HepG2 (cell line): ENCODE measurements around the gene NFX1. TPM values are rescaled to one million over a fixed set of nuclear protein-coding genes. Genes with fewer than 3 reads are reported as not detected.

ENCODE experiments used
- ARNT2 ChIP-seq: sonication (generic); formaldehyde crosslinking; IDR thresholded peaks from 2 replicates; pipeline ENCODE4 v1.8.0; 2022; ENCODE audit warnings: mild to moderate bottlenecking, low read depth, missing genetic modification reagents, moderate library complexity
- HINFP ChIP-seq: sonication (generic); formaldehyde crosslinking; IDR thresholded peaks from 2 replicates; pipeline ENCODE4 v1.4.0; 2020; ENCODE audit warnings: low read depth, mild to moderate bottlenecking, missing genetic modification reagents
- MIER3 ChIP-seq: IDR thresholded peaks from 2 replicates; pipeline ENCODE4 v1.6.1; 2016; ENCODE audit warnings: missing compliant biosample characterization, borderline replicate concordance
- MZF1 ChIP-seq: sonication (generic); formaldehyde crosslinking; IDR thresholded peaks from 2 replicates; pipeline ENCODE4 v1.8.1; 2023; ENCODE audit warnings: mild to moderate bottlenecking, missing genetic modification reagents, borderline replicate concordance
- NFYC ChIP-seq: IDR thresholded peaks from 2 replicates; pipeline ENCODE4 v1.6.1; 2016; ENCODE audit warnings: missing genetic modification reagents, missing compliant biosample characterization
- PRMT3 ChIP-seq: sonication (generic); formaldehyde crosslinking; IDR thresholded peaks from 2 replicates; pipeline ENCODE4 v1.8.1; 2022; ENCODE audit warnings: low read depth, mild to moderate bottlenecking, moderate library complexity, missing genetic modification reagents, borderline replicate concordance
- SATB2 ChIP-seq: sonication (generic); formaldehyde crosslinking; IDR thresholded peaks from 2 replicates; pipeline ENCODE4 v1.5.0; 2020; ENCODE audit warnings: missing genetic modification reagents
- THYN1 ChIP-seq: sonication (generic); formaldehyde crosslinking; IDR thresholded peaks from 2 replicates; pipeline ENCODE4 v1.8.1; 2023; ENCODE audit warnings: low read depth, mild to moderate bottlenecking, moderate library complexity, missing genetic modification reagents, borderline replicate concordance
- ZBTB40 ChIP-seq, 2 experiments: fragments of 450-650 bp in 1 of 2; sonication (generic) in 1 of 2; formaldehyde crosslinking in 1 of 2; IDR thresholded peaks; 2 replicates each; pipeline versions ENCODE4 v1.6.1 to v1.8.0; 2016 to 2022; ENCODE audit warnings: antibody characterized with exemption in 1 of 2, mild to moderate bottlenecking in 1 of 2, missing genetic modification reagents in 1 of 2
- ZFP91 ChIP-seq: sonication (generic); formaldehyde crosslinking; IDR thresholded peaks from 2 replicates; pipeline ENCODE4 v1.9.0; 2022; ENCODE audit warnings: missing genetic modification reagents, mild to moderate bottlenecking, borderline replicate concordance
- ZNF253 ChIP-seq: sonication (generic); formaldehyde crosslinking; IDR thresholded peaks from 2 replicates; pipeline ENCODE4 v1.8.0; 2022; ENCODE audit warnings: mild to moderate bottlenecking, missing genetic modification reagents, borderline replicate concordance
- ZNF337 ChIP-seq: sonication (generic); formaldehyde crosslinking; IDR thresholded peaks from 2 replicates; pipeline ENCODE4 v1.5.1; 2020; ENCODE audit warnings: missing genetic modification reagents, low read depth, mild to moderate bottlenecking, borderline replicate concordance
- ZNF564 ChIP-seq: sonication (generic); formaldehyde crosslinking; IDR thresholded peaks from 2 replicates; pipeline ENCODE4 v1.8.1; 2023; ENCODE audit warnings: mild to moderate bottlenecking, missing genetic modification reagents
- ZNF629 ChIP-seq: sonication (generic); formaldehyde crosslinking; conservative IDR thresholded peaks from 2 replicates; pipeline ENCODE4 v1.5.0; 2020; ENCODE audit warnings: missing genetic modification reagents
- ZNF777 ChIP-seq: sonication (generic); formaldehyde crosslinking; IDR thresholded peaks from 2 replicates; pipeline ENCODE4 v1.4.0; 2020; ENCODE audit warnings: missing genetic modification reagents
- ZNF781 ChIP-seq: sonication (generic); formaldehyde crosslinking; IDR thresholded peaks from 2 replicates; pipeline ENCODE4 v1.5.1; 2020; ENCODE audit warnings: borderline replicate concordance, mild to moderate bottlenecking, missing genetic modification reagents; ENCODE audit errors: not compliant biosample characterization
- polyA plus RNA-seq, 8 experiments: library from polyadenylated mRNA; depleted of rRNA in 3 of 8; stranded (reverse) in 7 of 8; unstranded in 1 of 8; fragments of >200 nt; fragmentation: Illumina TruSeq in 4 of 8; extraction: Trizol in 4 of 8; gene quantifications; 2 replicates each; pipeline versions ENCODE4 v1.2.1 to v1.2.3, GENCODE V29; 2011 to 2016; ENCODE audit warnings: low read depth in 4 of 8, missing spikeins in 1 of 8, mixed read lengths in 1 of 8; ENCODE audit not compliant: insufficient read depth in 1 of 8
- total RNA-seq, 5 experiments: library from RNA; depleted of rRNA; stranded (reverse); fragments of >200 nt; fragmentation: Illumina TruSeq; extraction: Trizol; gene quantifications; 2 replicates each; pipeline ENCODE4 v1.2.3, GENCODE V29; 2016; ENCODE audit warnings: low read depth in 1 of 5

NFX1 gene
- total and polyA plus RNA-seq, 2 of the 13 experiments (the other 11 are each of a cell fraction or from before 2014, with no cell fraction given): 23.9 to 27.5 TPM

DNA sequence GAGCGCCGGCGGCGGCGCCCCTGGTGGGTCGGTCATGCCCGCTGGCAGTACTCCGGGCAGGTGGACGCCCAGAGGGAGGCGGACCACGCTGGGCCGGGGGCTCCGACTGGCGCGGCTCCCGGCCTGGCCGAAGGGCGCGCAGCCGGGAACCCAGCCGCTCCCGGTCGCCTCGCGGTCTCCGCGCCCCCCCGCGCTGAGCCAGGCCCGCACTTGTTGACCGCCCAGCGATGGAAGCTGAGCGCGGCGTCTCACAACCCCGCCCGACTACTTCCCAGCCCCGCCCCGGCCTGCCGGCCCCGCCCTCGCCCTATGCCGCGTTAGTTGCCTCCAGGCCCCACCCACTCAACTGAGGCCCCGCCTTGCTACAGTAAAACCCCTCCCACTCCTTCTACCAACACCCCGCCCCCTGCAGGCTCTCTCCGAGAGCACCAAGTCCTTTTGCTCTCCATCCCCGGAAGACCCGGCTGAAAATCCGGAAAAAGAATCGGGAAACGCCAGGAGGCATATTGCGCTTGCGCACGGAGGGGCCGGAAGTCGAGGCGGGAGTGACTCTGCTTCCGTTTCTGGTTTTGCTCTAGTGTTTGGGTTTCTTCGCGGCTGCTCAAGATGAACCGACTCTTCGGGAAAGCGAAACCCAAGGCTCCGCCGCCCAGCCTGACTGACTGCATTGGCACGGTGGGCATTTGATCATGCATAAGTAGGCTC, 25.7 kb upstream of the NFX1 start, which contains the start of the genes BAG1 and CHMP5 (continued):
- no peak for TF ChIP-seq THYN1
- TF ChIP-seq MZF1 (CRISPR knock-in tag): no peak
- TF ChIP-seq ARNT2 (CRISPR knock-in tag): peak; percentile 67; the same call in 1 of the 2 replicates
- 0 out of 2 replicates have a peak, but pooled peaks have one; percentile 22 for TF ChIP-seq HINFP (CRISPR knock-in tag)
- TF ChIP-seq ZNF564: 0 out of 2 replicates have a peak, but pooled peaks have one; percentile 50
- no peak for TF ChIP-seq ZNF781
- no peak for TF ChIP-seq ZNF629 (CRISPR knock-in tag)
- no peak for TF ChIP-seq ZNF337
- TF ChIP-seq NFYC: no peak
- TF ChIP-seq ZBTB40 (IDR thresholded peaks at IDR 0.05): peak; percentile 59
- no peak for TF ChIP-seq ZBTB40 (CRISPR knock-in tag; IDR thresholded peaks at IDR 0.05)
- 0 out of 2 replicates have a peak, but pooled peaks have one; percentile 55 for TF ChIP-seq ZNF777
- no peak for TF ChIP-seq ZNF253 (CRISPR knock-in tag)
- no peak for TF ChIP-seq PRMT3 (CRISPR knock-in tag)
- no peak; the same call in 1 of the 2 replicates for TF ChIP-seq MIER3
- peak; percentile 20; the same call in 1 of the 2 replicates for TF ChIP-seq ZFP91 (CRISPR knock-in tag)
- 0 out of 2 replicates have a peak, but pooled peaks have one; percentile 19 for TF ChIP-seq SATB2 (CRISPR knock-in tag)
